ENCODE results near the gene SIGLEC10.

SIGLEC10 gene

DNA sequence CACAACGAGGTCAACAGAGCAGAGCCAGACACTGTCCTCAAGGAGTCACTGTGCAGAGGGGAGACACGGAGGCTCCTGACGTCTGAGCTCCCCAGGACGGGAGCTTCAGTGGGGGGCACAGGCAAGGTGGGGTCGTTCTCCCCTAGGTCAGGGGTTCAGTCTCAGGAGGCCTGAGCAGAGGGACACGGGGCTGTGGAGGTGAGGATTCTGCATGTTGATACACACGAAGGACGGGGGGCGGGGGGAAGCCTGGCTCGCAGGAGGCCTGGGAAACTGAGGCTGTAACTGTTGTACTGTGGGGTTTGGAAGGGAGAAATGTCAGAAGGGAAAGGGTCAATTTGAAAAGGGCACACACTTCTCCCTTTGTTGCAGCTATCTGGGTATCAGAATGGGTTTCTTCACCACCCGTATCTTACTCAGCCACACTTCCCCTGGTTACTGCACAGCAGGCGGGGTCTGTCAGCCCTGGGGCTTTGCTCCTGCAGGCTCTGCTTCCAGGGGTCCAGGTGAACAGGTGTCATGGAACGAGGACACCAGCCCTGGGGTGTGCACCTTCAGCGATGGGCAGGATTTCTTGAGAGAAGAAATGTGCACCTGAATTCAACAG lies 41.6 kb upstream of the SIGLEC10 start:
- Histone ChIP-seq H3K36me3 (ENCODE audit: insufficient read depth, insufficient read length, low read length) (no peaks in the 10 kb centered on the region), H3K4me3 (ENCODE audit: insufficient read length, low read depth) (no peak overlapping the region), H3K9me3 (ENCODE audit: insufficient read depth, low read length) (no peaks in the 10 kb centered on the region), H3K9ac (ENCODE audit: insufficient read length, low read depth) (no peak overlapping the region), H3K27me3 (ENCODE audit: insufficient read depth, insufficient read length) (no peaks in the 10 kb centered on the region), H3K4me1 (ENCODE audit: insufficient read depth, insufficient read length) (no peaks in the 10 kb centered on the region)
- no peak for TF ChIP-seq SUZ12 (IDR thresholded peaks at IDR 0.05; ENCODE audit: extremely low read depth, insufficient read depth, insufficient read length)
- DNase-seq (ENCODE audit: low read depth, low spot score), result no peak

- Histone ChIP-seq H3K9ac (ENCODE audit: insufficient read length, low read depth) (no peak within 1 kb of the TSS), H3K4me1 (ENCODE audit: insufficient read depth, insufficient read length) (no peaks in the 10 kb centered on the region), H3K27me3 (ENCODE audit: insufficient read depth, insufficient read length) (no peaks in the 10 kb centered on the region), H3K9me3 (ENCODE audit: insufficient read depth, low read length) (no peaks in the 10 kb centered on the region), H3K36me3 (ENCODE audit: insufficient read depth, insufficient read length, low read length) (no peaks in the 10 kb centered on the region), H3K4me3 (ENCODE audit: insufficient read length, low read depth) (no peak within 1 kb of the TSS)
- DNase-seq (ENCODE audit: low read depth, low spot score), result no peak
- TF ChIP-seq YY1 (IDR thresholded peaks at IDR 0.05; ENCODE audit: insufficient read depth, insufficient read length) (no peak), ZNF274 (IDR thresholded peaks at IDR 0.05; ENCODE audit: low read depth, low read length) (no peak), SUZ12 (IDR thresholded peaks at IDR 0.05; ENCODE audit: extremely low read depth, insufficient read depth, insufficient read length) (no peak)
Observed at GRCh38 chr19:51458051-51458645, 40.7 kb upstream of the SIGLEC10 start, which contains the start of gene SIGLEC8. Gene SIGLEC8, minus strand, starts transcription at chr19:51458454. Its CDS starts 67 bp downstream, at chr19:51458387.

DNA sequence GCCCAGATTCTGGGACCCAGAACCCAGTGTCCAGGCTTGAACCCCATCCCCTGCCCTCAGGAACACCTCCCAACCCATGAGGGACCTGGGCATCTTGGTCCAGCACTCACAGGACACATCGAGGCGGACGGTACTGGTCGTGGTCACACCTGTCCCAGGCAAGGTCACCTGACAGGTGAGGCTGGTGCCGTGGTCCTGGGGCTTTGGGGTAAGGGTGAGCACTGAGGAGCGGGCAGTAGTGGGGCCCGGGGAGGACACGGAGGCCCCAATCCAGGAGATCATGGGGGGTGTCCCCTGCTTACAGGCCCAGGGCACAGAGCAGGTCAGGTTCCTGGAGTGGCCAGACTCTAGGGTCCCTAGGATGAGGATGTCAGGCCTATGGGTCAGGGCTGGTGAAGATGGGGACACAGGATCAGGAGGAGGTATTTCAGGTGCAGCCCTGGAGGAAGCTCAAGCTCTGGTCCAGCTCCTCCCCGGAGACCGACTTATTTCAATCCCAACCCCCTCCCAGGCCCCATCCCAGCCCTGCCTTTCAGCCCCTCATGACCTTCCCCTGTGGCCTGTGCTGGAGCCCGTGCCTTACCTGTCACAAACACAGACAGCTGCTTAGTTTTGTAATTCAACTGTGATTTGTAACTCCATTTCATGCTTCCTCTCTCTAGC lies 40.0 kb upstream of the SIGLEC10 start:
- no peaks in the 10 kb centered on the region for H3K36me3 ChIP-seq (ENCODE audit: insufficient read depth, insufficient read length, low read length)
- H3K27me3 ChIP-seq (ENCODE audit: insufficient read depth, insufficient read length), result no peaks in the 10 kb centered on the region

DNA sequence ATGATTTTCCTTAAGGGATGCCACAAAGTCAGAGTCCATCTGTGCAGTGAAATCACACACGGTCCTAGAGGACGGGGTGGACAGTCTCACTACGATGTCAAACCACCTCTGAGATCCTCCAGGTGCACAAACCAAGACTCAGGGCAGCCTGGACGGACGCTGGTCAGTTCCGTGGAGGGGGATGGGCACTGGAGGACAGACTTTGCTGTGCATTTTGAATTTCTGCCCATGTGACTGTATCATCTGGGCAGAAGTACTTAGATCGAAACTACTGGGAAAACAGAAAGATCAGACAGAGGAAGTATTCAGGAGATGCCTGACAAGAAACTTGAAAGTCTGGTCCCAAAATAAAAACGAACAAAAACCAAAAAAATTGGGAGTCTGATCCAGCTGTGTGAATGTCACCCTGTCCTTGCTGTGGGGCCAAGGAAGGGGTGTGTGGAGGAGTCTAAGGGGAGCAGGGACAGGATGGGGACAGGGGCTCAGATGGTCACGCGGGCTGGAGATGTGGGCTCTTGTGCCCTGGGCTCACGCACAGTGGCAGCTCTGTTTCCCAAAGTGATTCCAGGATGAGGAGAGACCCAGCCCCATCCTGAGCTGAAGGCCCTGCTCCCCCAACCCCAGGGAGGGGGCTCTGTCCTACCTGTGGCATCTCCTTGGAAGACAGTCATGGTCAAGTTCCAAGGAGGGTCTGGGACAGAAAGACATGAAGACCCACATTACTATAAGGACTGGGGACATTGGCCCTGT lies 39.3 kb upstream of the SIGLEC10 start:
- H3K4me1 ChIP-seq (ENCODE audit: insufficient read depth, insufficient read length), result no peaks in the 10 kb centered on the region
- H3K27me3 ChIP-seq (ENCODE audit: insufficient read depth, insufficient read length), result no peaks in the 10 kb centered on the region
- DNase-seq (ENCODE audit: low read depth, low spot score), result no peak
- H3K4me3 ChIP-seq (ENCODE audit: insufficient read length, low read depth), result no peak overlapping the region
- no peak overlapping the region for H3K9ac ChIP-seq (ENCODE audit: insufficient read length, low read depth)
- no peaks in the 10 kb centered on the region for H3K9me3 ChIP-seq (ENCODE audit: insufficient read depth, low read length)
- H3K36me3 ChIP-seq (ENCODE audit: insufficient read depth, insufficient read length, low read length), result no peaks in the 10 kb centered on the region
- TF ChIP-seq ZNF274 (IDR thresholded peaks at IDR 0.05; ENCODE audit: low read depth, low read length) (no peak), SUZ12 (IDR thresholded peaks at IDR 0.05; ENCODE audit: extremely low read depth, insufficient read depth, insufficient read length) (no peak), YY1 (IDR thresholded peaks at IDR 0.05; ENCODE audit: insufficient read depth, insufficient read length) (no peak)

More for the DNA sequence above, 40.0 kb upstream of the SIGLEC10 start:
- Histone ChIP-seq H3K9ac (ENCODE audit: insufficient read length, low read depth) (no peak overlapping the region), H3K4me3 (ENCODE audit: insufficient read length, low read depth) (no peak overlapping the region), H3K4me1 (ENCODE audit: insufficient read depth, insufficient read length) (no peaks in the 10 kb centered on the region), H3K9me3 (ENCODE audit: insufficient read depth, low read length) (no peaks in the 10 kb centered on the region)
- no peak for TF ChIP-seq ZNF274 (IDR thresholded peaks at IDR 0.05; ENCODE audit: low read depth, low read length)
- TF ChIP-seq YY1 (IDR thresholded peaks at IDR 0.05; ENCODE audit: insufficient read depth, insufficient read length), result no peak
- TF ChIP-seq SUZ12 (IDR thresholded peaks at IDR 0.05; ENCODE audit: extremely low read depth, insufficient read depth, insufficient read length), result no peak
- no peak for DNase-seq (ENCODE audit: low read depth, low spot score)

DNA sequence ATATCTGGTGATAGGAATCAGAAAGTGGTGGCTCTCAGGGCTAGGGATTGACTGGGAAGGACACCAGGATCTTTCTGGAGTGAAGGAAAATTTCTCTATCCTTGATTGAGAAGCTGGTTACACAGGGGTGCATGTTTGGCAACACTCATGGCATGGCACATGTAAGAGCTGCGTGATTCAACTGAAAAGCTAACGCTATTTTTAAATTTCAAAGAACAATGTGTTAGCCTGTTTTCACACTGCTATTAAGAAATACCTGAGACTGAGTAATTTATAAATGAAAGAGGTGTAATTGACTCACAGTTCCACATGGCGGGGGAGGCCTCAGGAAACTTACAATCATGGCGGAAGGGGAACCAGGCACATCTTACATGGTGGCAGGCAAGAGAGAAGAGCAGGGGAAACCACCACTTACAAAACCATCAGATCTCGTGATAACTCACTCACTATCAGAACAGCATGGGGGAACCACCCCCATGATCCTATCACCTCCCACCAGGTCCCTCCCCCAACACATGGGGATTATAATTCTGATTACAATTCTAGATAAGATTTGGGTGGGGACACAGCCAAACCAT lies 33.4 kb upstream of the SIGLEC10 start:
- Histone ChIP-seq H3K4me3 (ENCODE audit: insufficient read length, low read depth) (no peak overlapping the region), H3K27me3 (ENCODE audit: insufficient read depth, insufficient read length) (no peaks in the 10 kb centered on the region), H3K9ac (ENCODE audit: insufficient read length, low read depth) (no peak overlapping the region), H3K9me3 (ENCODE audit: insufficient read depth, low read length) (no peaks in the 10 kb centered on the region; the same call in 1 of the 2 replicates), H3K4me1 (ENCODE audit: insufficient read depth, insufficient read length) (no peaks in the 10 kb centered on the region), H3K36me3 (ENCODE audit: insufficient read depth, insufficient read length, low read length) (no peaks in the 10 kb centered on the region)
- TF ChIP-seq SUZ12 (IDR thresholded peaks at IDR 0.05; ENCODE audit: extremely low read depth, insufficient read depth, insufficient read length), result no peak
- TF ChIP-seq YY1 (IDR thresholded peaks at IDR 0.05; ENCODE audit: insufficient read depth, insufficient read length), result no peak
- no peak for TF ChIP-seq ZNF274 (IDR thresholded peaks at IDR 0.05; ENCODE audit: low read depth, low read length)
- DNase-seq (ENCODE audit: low read depth, low spot score), result no peak

GRCh38 chr19:51448411-51449016 lies 31.1 kb upstream of the SIGLEC10 start:
- no peak for DNase-seq (ENCODE audit: low read depth, low spot score)
- H3K4me1 ChIP-seq (ENCODE audit: insufficient read depth, insufficient read length), result no peaks in the 10 kb centered on the region
- no peaks in the 10 kb centered on the region; the same call in 1 of the 2 replicates for H3K9me3 ChIP-seq (ENCODE audit: insufficient read depth, low read length)
- no peak overlapping the region for H3K9ac ChIP-seq (ENCODE audit: insufficient read length, low read depth)
- TF ChIP-seq ZNF274 (IDR thresholded peaks at IDR 0.05; ENCODE audit: low read depth, low read length) (no peak), SUZ12 (IDR thresholded peaks at IDR 0.05; ENCODE audit: extremely low read depth, insufficient read depth, insufficient read length) (no peak), YY1 (IDR thresholded peaks at IDR 0.05; ENCODE audit: insufficient read depth, insufficient read length) (no peak)
- H3K36me3 ChIP-seq (ENCODE audit: insufficient read depth, insufficient read length, low read length), result no peaks in the 10 kb centered on the region
- H3K4me3 ChIP-seq (ENCODE audit: insufficient read length, low read depth), result no peak overlapping the region
- no peaks in the 10 kb centered on the region for H3K27me3 ChIP-seq (ENCODE audit: insufficient read depth, insufficient read length)

All from NT2/D1 (cell line).